Vagina (tissue), 2 donors: ENCODE data around the gene RASGRP3.

Source experiments
- POLR2A ChIP-seq, 2 donors: fragments of 450-650 bp; IDR thresholded peaks; one replicate each; pipeline ENCODE4 v1.6.1; 2017; ENCODE audit warnings: antibody characterized with exemption in 2 of 2, mild to moderate bottlenecking in 2 of 2, moderate library complexity in 2 of 2
- POLR2AphosphoS5 ChIP-seq, 2 donors: sonication (generic); formaldehyde crosslinking; IDR thresholded peaks; one replicate each; pipeline ENCODE4 v1.9.0; 2017; ENCODE audit warnings: antibody characterized with exemption in 2 of 2, mild to moderate bottlenecking in 2 of 2, low read depth in 1 of 2; ENCODE audit not compliant: insufficient read depth in 1 of 2
- TF ChIP-seq, protein P1 (sequence below), 3 experiments: fragments of 450-650 bp in 2 of 3; fragments of 200-600 bp in 1 of 3; sonication (generic) in 1 of 3; IDR thresholded peaks; one replicate each; pipeline ENCODE4 v1.5.1; 2017 to 2019; ENCODE audit warnings: antibody characterized with exemption in 3 of 3, mild to moderate bottlenecking in 2 of 3, moderate library complexity in 2 of 3

DNA sequence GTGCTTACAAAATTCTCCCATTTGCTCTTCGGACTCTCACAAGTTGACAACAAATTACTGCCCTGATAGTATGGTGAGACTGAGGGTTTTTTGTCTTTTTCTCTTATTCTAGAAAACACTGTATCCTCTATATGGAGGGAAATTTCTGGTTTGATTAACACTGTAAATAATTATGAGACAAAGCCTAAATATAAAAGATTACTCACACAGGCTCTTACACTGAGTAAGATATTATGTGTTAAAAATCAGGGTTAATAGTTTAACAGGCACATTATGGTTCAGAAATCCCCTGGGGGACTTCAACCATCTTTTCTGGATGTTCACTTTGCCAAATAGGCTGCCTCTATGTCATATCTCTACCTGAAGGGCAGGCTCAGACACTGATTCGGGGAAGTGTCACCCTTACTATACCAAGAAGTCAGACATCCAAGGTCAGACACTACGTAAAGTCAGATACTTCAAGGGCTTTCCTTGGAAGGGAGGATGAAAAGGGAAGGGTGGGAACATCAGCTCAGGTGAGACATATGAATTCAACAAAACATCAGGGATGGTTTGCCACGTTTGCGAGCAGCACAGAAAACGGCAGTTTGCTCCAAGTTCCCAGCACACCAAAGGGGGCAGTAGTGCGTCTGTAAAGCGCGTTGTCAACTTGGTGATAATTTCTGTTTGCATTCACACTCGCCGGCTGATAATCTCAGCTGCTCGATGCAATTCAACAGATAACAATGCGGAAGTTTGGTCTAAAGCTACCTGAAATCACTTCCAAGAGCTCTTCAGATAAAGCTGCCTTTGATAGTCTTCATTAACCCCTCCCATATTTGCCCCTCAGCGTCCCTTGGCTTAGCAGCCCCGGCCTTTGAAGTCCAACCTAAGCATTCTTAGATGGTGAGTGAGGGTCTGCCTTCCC is 972 bp upstream of the RASGRP3 start:
- TF ChIP-seq, protein P1, sequence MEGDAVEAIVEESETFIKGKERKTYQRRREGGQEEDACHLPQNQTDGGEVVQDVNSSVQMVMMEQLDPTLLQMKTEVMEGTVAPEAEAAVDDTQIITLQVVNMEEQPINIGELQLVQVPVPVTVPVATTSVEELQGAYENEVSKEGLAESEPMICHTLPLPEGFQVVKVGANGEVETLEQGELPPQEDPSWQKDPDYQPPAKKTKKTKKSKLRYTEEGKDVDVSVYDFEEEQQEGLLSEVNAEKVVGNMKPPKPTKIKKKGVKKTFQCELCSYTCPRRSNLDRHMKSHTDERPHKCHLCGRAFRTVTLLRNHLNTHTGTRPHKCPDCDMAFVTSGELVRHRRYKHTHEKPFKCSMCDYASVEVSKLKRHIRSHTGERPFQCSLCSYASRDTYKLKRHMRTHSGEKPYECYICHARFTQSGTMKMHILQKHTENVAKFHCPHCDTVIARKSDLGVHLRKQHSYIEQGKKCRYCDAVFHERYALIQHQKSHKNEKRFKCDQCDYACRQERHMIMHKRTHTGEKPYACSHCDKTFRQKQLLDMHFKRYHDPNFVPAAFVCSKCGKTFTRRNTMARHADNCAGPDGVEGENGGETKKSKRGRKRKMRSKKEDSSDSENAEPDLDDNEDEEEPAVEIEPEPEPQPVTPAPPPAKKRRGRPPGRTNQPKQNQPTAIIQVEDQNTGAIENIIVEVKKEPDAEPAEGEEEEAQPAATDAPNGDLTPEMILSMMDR (IDR thresholded peaks at IDR 0.05): peak; percentile 39 to 74 (median 60)
- TF ChIP-seq POLR2A (IDR thresholded peaks at IDR 0.05) (no peak), POLR2AphosphoS5 (IDR thresholded peaks at IDR 0.05; ENCODE audit: insufficient read depth in 1 of 2, low read depth in 1 of 2) (no peak)
